ENCODE data around the gene LIMS2.

DNA sequence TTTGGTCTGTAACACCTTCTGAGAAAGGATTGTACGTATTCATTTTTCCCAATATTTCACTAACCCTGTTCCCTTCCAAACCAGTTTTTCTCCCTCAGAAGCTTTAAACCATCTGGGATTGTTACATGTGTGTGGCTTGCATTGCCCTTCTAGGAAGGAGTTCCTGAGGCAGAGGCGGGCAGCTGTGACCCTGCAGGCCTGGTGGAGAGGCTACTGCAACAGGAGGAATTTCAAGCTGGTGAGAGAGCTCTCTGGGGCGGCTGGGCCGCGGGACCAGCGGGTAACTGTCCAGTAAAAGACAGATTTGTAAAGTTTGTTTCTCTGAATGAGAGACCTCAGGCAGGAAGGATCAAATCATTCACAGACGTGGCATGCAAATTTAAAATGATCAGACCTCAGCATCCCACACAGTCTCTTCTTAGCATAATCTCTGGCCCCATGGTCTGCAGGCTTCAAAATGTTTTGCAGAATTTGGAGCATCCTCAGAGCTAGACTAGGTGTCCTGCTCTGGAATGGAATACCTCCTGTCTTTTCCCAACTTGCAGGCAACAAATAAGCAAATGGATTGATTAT is 69.6 kb downstream of the LIMS2 start:
- TF ChIP-seq HOXA7 (CRISPR knock-in tag; IDR thresholded peaks at IDR 0.05) (no peak), POLR2A (IDR thresholded peaks at IDR 0.05; ENCODE audit: low read length) (no peak), MYC (IDR thresholded peaks at IDR 0.05; ENCODE audit: borderline replicate concordance, low read length) (no peak), JUNB (IDR thresholded peaks at IDR 0.05) (no peak), BHLHE40 (IDR thresholded peaks at IDR 0.05; ENCODE audit: low read depth, low read length) (no peak), EP300 (IDR thresholded peaks at IDR 0.05) (no peak), NR3C1 (IDR thresholded peaks at IDR 0.05) (no peak)
- TF ChIP-seq, protein P1, sequence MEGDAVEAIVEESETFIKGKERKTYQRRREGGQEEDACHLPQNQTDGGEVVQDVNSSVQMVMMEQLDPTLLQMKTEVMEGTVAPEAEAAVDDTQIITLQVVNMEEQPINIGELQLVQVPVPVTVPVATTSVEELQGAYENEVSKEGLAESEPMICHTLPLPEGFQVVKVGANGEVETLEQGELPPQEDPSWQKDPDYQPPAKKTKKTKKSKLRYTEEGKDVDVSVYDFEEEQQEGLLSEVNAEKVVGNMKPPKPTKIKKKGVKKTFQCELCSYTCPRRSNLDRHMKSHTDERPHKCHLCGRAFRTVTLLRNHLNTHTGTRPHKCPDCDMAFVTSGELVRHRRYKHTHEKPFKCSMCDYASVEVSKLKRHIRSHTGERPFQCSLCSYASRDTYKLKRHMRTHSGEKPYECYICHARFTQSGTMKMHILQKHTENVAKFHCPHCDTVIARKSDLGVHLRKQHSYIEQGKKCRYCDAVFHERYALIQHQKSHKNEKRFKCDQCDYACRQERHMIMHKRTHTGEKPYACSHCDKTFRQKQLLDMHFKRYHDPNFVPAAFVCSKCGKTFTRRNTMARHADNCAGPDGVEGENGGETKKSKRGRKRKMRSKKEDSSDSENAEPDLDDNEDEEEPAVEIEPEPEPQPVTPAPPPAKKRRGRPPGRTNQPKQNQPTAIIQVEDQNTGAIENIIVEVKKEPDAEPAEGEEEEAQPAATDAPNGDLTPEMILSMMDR (IDR thresholded peaks at IDR 0.05) = no peak
- TF ChIP-seq, protein P2, sequence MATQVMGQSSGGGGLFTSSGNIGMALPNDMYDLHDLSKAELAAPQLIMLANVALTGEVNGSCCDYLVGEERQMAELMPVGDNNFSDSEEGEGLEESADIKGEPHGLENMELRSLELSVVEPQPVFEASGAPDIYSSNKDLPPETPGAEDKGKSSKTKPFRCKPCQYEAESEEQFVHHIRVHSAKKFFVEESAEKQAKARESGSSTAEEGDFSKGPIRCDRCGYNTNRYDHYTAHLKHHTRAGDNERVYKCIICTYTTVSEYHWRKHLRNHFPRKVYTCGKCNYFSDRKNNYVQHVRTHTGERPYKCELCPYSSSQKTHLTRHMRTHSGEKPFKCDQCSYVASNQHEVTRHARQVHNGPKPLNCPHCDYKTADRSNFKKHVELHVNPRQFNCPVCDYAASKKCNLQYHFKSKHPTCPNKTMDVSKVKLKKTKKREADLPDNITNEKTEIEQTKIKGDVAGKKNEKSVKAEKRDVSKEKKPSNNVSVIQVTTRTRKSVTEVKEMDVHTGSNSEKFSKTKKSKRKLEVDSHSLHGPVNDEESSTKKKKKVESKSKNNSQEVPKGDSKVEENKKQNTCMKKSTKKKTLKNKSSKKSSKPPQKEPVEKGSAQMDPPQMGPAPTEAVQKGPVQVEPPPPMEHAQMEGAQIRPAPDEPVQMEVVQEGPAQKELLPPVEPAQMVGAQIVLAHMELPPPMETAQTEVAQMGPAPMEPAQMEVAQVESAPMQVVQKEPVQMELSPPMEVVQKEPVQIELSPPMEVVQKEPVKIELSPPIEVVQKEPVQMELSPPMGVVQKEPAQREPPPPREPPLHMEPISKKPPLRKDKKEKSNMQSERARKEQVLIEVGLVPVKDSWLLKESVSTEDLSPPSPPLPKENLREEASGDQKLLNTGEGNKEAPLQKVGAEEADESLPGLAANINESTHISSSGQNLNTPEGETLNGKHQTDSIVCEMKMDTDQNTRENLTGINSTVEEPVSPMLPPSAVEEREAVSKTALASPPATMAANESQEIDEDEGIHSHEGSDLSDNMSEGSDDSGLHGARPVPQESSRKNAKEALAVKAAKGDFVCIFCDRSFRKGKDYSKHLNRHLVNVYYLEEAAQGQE (IDR thresholded peaks at IDR 0.05) = no peak
- TF ChIP-seq, protein P3, sequence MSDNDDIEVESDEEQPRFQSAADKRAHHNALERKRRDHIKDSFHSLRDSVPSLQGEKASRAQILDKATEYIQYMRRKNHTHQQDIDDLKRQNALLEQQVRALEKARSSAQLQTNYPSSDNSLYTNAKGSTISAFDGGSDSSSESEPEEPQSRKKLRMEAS (IDR thresholded peaks at IDR 0.05) = no peak
- TF ChIP-seq, protein P4, sequence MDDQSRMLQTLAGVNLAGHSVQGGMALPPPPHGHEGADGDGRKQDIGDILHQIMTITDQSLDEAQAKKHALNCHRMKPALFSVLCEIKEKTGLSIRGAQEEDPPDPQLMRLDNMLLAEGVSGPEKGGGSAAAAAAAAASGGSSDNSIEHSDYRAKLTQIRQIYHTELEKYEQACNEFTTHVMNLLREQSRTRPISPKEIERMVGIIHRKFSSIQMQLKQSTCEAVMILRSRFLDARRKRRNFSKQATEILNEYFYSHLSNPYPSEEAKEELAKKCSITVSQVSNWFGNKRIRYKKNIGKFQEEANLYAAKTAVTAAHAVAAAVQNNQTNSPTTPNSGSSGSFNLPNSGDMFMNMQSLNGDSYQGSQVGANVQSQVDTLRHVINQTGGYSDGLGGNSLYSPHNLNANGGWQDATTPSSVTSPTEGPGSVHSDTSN (IDR thresholded peaks at IDR 0.05) = no peak
